ENCODE data around the gene LPCAT4.

The LPCAT4 gene

GRCh38 chr15:34355241-34355640 lies 11.8 kb downstream of the LPCAT4 start:
- TF ChIP-seq MAX (IDR thresholded peaks at IDR 0.05) (no peak), TCF12 (IDR thresholded peaks at IDR 0.05; ENCODE audit: low read depth) (no peak), CEBPB (IDR thresholded peaks at IDR 0.05) (no peak), REST (IDR thresholded peaks at IDR 0.05; ENCODE audit: low read depth) (no peak), EGR1 (IDR thresholded peaks at IDR 0.05) (no peak), ZBTB7A (IDR thresholded peaks at IDR 0.05; ENCODE audit: low read depth) (no peak), YY1 (IDR thresholded peaks at IDR 0.05; ENCODE audit: low read depth) (no peak), NFIC (IDR thresholded peaks at IDR 0.05) (no peak)

GRCh38 chr15:34354286-34354685 lies 12.7 kb downstream of the LPCAT4 start:
- TF ChIP-seq YY1 (IDR thresholded peaks at IDR 0.05; ENCODE audit: low read depth) (no peak), ZBTB7A (IDR thresholded peaks at IDR 0.05; ENCODE audit: low read depth) (no peak), FOXM1 (IDR thresholded peaks at IDR 0.05; ENCODE audit: borderline replicate concordance, low read depth) (no peak), EGR1 (IDR thresholded peaks at IDR 0.05) (no peak), MAX (IDR thresholded peaks at IDR 0.05) (no peak), USF1 (IDR thresholded peaks at IDR 0.05) (no peak), NFIC (IDR thresholded peaks at IDR 0.05) (no peak), CREB1 (IDR thresholded peaks at IDR 0.05; ENCODE audit: low read depth) (no peak), TEAD4 (IDR thresholded peaks at IDR 0.05) (no peak), CEBPB (IDR thresholded peaks at IDR 0.05) (no peak), TAF1 (IDR thresholded peaks at IDR 0.05; ENCODE audit: low read depth) (no peak), RAD21 (IDR thresholded peaks at IDR 0.05; ENCODE audit: low read depth) (no peak), EP300 (IDR thresholded peaks at IDR 0.05; ENCODE audit: borderline replicate concordance) (no peak), REST (IDR thresholded peaks at IDR 0.05; ENCODE audit: low read depth) (no peak), TCF12 (IDR thresholded peaks at IDR 0.05; ENCODE audit: low read depth) (no peak)

- TF ChIP-seq CEBPB (IDR thresholded peaks at IDR 0.05) (no peak), REST (IDR thresholded peaks at IDR 0.05; ENCODE audit: low read depth) (no peak), ZBTB7A (IDR thresholded peaks at IDR 0.05; ENCODE audit: low read depth) (no peak), CREB1 (IDR thresholded peaks at IDR 0.05; ENCODE audit: low read depth) (no peak), NFIC (IDR thresholded peaks at IDR 0.05) (no peak), MAX (IDR thresholded peaks at IDR 0.05) (no peak), TAF1 (IDR thresholded peaks at IDR 0.05; ENCODE audit: low read depth) (no peak), RAD21 (IDR thresholded peaks at IDR 0.05; ENCODE audit: low read depth) (no peak), TCF12 (IDR thresholded peaks at IDR 0.05; ENCODE audit: low read depth) (no peak), TEAD4 (IDR thresholded peaks at IDR 0.05) (no peak), EGR1 (IDR thresholded peaks at IDR 0.05) (no peak), EP300 (IDR thresholded peaks at IDR 0.05; ENCODE audit: borderline replicate concordance) (no peak), USF1 (IDR thresholded peaks at IDR 0.05) (no peak), FOXM1 (IDR thresholded peaks at IDR 0.05; ENCODE audit: borderline replicate concordance, low read depth) (no peak), YY1 (IDR thresholded peaks at IDR 0.05; ENCODE audit: low read depth) (no peak)
Observed at GRCh38 chr15:34353627-34354026, 13.4 kb downstream of the LPCAT4 start.

- TF ChIP-seq USF1 (IDR thresholded peaks at IDR 0.05) = no peak
- TF ChIP-seq NFIC (IDR thresholded peaks at IDR 0.05) = no peak
- TF ChIP-seq TAF1 (IDR thresholded peaks at IDR 0.05; ENCODE audit: low read depth) = no peak
- TF ChIP-seq ZBTB7A (IDR thresholded peaks at IDR 0.05; ENCODE audit: low read depth) = no peak
- TF ChIP-seq REST (IDR thresholded peaks at IDR 0.05; ENCODE audit: low read depth) = no peak
- no peak for TF ChIP-seq MAX (IDR thresholded peaks at IDR 0.05)
- no peak for TF ChIP-seq TEAD4 (IDR thresholded peaks at IDR 0.05)
- TF ChIP-seq CEBPB (IDR thresholded peaks at IDR 0.05) = no peak
- no peak for TF ChIP-seq RAD21 (IDR thresholded peaks at IDR 0.05; ENCODE audit: low read depth)
- no peak for TF ChIP-seq EGR1 (IDR thresholded peaks at IDR 0.05)
Observed at GRCh38 chr15:34349769-34350168, 17.2 kb downstream of the LPCAT4 start.
